ENCODE data around the gene ADH1B. TPM values are rescaled to one million over a fixed set of nuclear protein-coding genes. Genes with fewer than 3 reads are reported as not detected.

Gene ADH1B
- total RNA-seq, 1 experiment from 2014 or later = not detected

DNA sequence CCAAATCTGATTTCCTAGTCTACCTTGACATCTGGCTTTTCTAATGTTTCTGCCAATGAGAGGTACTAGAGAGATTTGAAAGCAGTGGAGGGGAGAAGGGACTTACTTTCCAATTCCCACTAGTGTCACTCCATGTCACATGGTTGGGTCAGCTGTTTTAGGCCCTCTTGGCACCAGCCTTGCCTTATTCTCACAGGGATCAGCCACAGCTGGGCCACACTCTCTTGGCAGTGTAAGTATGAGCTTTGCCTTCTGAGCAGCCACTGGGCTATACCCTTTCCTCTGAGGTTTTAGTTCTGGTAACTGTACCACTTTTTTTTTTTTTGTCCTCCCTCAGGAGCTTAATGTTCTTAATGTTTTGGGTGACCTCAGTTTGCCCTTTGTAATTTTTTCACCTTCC is 41.6 kb upstream of the ADH1B start:
- Histone ChIP-seq H3K4me2 (ENCODE audit: low read length) (no peak overlapping the region), H3K4me1 (ENCODE audit: insufficient read depth, low read length) (no peaks in the 10 kb centered on the region), H3K79me2 (ENCODE audit: low read length) (no peaks in the 10 kb centered on the region), H3K9me2 (replicated peaks; ENCODE audit: low read length) (no peaks in the 10 kb centered on the region), H3K9ac (ENCODE audit: low read length) (no peak overlapping the region), H3K36me3 (ENCODE audit: low read depth, low read length) (no peaks in the 10 kb centered on the region), H3F3A (ENCODE audit: low read length, unreplicated experiment) (no peaks in the 10 kb centered on the region), H3K27me3 (ENCODE audit: low read length) (no peaks in the 10 kb centered on the region), H3K4me3 (ENCODE audit: low read length) (no peak overlapping the region), H2AFZ (ENCODE audit: low read length) (no peak overlapping the region), H3K9me3 (ENCODE audit: low read length) (no peaks in the 10 kb centered on the region), H3K27ac (ENCODE audit: low read length) (no peak overlapping the region), H4K20me1 (ENCODE audit: low read length) (no peaks in the 10 kb centered on the region)
- POLR2A ChIA-PET (ENCODE audit: unreplicated experiment) = no interaction called here
- no TSS peak for BruUV-seq (replicated peaks)
- DNase-seq (no peak), ATAC-seq (no peak)
- TF ChIP-seq EZH2 (IDR thresholded peaks at IDR 0.05; ENCODE audit: low read length, unreplicated experiment) = no peak
- intact Hi-C loops (cut with micrococcal nuclease) = no loop called here
- CTCF ChIA-PET = no interaction called here

DNA sequence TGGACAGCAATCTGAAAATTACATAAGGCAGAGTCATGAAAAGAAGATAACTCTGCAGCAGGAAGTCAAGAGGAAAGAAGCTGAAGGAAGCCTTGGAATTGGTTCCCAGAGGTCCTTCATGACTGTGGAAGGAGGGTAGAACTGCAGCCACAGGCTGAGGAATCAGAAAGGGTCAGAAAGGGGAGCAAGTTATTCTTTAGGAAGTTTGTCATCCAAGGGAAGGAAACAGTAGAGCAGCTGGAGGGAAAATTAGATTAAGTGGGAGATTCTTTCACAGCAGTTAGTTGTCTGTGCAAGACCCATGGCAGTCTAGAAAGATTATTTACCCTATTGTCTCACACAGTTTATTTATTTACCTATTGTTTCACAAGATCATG is 40.7 kb upstream of the ADH1B start:
- ATAC-seq (no peak), DNase-seq (no peak)
- Histone ChIP-seq H3K9ac (ENCODE audit: low read length) (no peak overlapping the region), H3K9me2 (replicated peaks; ENCODE audit: low read length) (no peaks in the 10 kb centered on the region), H3K27me3 (ENCODE audit: low read length) (no peaks in the 10 kb centered on the region), H2AFZ (ENCODE audit: low read length) (no peak overlapping the region), H3K27ac (ENCODE audit: low read length) (no peak overlapping the region), H3K79me2 (ENCODE audit: low read length) (no peaks in the 10 kb centered on the region), H3K4me2 (ENCODE audit: low read length) (no peak overlapping the region), H4K20me1 (ENCODE audit: low read length) (no peaks in the 10 kb centered on the region), H3K4me1 (ENCODE audit: insufficient read depth, low read length) (no peaks in the 10 kb centered on the region), H3K36me3 (ENCODE audit: low read depth, low read length) (no peaks in the 10 kb centered on the region), H3K4me3 (ENCODE audit: low read length) (no peak overlapping the region), H3K9me3 (ENCODE audit: low read length) (no peaks in the 10 kb centered on the region), H3F3A (ENCODE audit: low read length, unreplicated experiment) (no peaks in the 10 kb centered on the region)
- BruUV-seq (replicated peaks) = no TSS peak
- intact Hi-C loops (cut with micrococcal nuclease) = no loop called here
- ChIA-PET CTCF (no interaction called here), POLR2A (ENCODE audit: unreplicated experiment) (no interaction called here)
- TF ChIP-seq EZH2 (IDR thresholded peaks at IDR 0.05; ENCODE audit: low read length, unreplicated experiment) = no peak
- TF ChIP-seq, protein P1, sequence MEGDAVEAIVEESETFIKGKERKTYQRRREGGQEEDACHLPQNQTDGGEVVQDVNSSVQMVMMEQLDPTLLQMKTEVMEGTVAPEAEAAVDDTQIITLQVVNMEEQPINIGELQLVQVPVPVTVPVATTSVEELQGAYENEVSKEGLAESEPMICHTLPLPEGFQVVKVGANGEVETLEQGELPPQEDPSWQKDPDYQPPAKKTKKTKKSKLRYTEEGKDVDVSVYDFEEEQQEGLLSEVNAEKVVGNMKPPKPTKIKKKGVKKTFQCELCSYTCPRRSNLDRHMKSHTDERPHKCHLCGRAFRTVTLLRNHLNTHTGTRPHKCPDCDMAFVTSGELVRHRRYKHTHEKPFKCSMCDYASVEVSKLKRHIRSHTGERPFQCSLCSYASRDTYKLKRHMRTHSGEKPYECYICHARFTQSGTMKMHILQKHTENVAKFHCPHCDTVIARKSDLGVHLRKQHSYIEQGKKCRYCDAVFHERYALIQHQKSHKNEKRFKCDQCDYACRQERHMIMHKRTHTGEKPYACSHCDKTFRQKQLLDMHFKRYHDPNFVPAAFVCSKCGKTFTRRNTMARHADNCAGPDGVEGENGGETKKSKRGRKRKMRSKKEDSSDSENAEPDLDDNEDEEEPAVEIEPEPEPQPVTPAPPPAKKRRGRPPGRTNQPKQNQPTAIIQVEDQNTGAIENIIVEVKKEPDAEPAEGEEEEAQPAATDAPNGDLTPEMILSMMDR (conservative IDR thresholded peaks at IDR 0.05; ENCODE audit: low read depth, low read length) = no peak
- TF ChIP-seq EZH2phosphoT487 (IDR thresholded peaks at IDR 0.05; ENCODE audit: borderline replicate concordance, low read length) = no peak

DNA sequence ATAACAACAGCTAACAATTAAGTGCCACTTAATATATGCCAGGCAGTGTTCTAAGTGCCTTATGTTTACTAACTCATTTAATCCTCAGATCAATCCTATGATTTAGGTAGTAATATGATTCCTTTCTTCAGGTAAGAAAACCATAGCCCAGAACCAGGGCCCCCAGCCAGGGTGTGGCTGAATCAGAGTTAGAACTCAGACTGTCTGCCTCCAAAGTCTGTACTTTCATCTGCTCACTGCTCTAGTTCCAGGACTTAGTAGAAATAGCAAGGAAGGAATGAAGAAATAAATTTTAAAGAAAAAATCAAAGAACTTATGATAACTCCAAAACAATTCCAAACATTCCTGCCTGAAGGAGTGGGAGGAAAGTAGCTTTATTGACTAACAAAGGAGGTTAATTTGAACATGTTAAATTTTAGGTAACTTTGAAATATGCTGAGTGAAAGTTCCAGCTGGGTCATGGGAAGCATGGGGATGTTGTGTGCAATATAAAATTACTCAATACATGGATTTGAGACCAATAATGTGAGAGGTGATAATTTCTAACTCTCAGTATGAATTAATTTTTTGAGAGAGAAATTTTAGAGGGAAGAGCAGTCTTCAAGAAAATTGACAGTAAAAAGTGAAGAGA is 40.2 kb upstream of the ADH1B start:
- Histone ChIP-seq H3K4me2 (ENCODE audit: low read length) (no peak overlapping the region), H3K4me1 (ENCODE audit: insufficient read depth, low read length) (no peaks in the 10 kb centered on the region), H3K9me2 (replicated peaks; ENCODE audit: low read length) (no peaks in the 10 kb centered on the region), H2AFZ (ENCODE audit: low read length) (no peak overlapping the region), H3F3A (ENCODE audit: low read length, unreplicated experiment) (no peaks in the 10 kb centered on the region), H3K27me3 (ENCODE audit: low read length) (no peaks in the 10 kb centered on the region), H3K36me3 (ENCODE audit: low read depth, low read length) (no peaks in the 10 kb centered on the region), H4K20me1 (ENCODE audit: low read length) (no peaks in the 10 kb centered on the region), H3K4me3 (ENCODE audit: low read length) (no peak overlapping the region), H3K79me2 (ENCODE audit: low read length) (no peaks in the 10 kb centered on the region), H3K27ac (ENCODE audit: low read length) (no peak overlapping the region), H3K9me3 (ENCODE audit: low read length) (no peaks in the 10 kb centered on the region), H3K9ac (ENCODE audit: low read length) (no peak overlapping the region)
- POLR2A ChIA-PET (ENCODE audit: unreplicated experiment) = no interaction called here
- ATAC-seq = no peak
- intact Hi-C loops (cut with micrococcal nuclease) = no loop called here
- TF ChIP-seq EZH2 (IDR thresholded peaks at IDR 0.05; ENCODE audit: low read length, unreplicated experiment) (no peak), EZH2phosphoT487 (IDR thresholded peaks at IDR 0.05; ENCODE audit: borderline replicate concordance, low read length) (no peak)
- TF ChIP-seq, protein P1 (conservative IDR thresholded peaks at IDR 0.05; ENCODE audit: low read depth, low read length) = no peak
- no peak for DNase-seq
- CTCF ChIA-PET = no interaction called here
- BruUV-seq (replicated peaks) = no TSS peak
